ENCODE measurements around the gene CPB2.

DNA sequence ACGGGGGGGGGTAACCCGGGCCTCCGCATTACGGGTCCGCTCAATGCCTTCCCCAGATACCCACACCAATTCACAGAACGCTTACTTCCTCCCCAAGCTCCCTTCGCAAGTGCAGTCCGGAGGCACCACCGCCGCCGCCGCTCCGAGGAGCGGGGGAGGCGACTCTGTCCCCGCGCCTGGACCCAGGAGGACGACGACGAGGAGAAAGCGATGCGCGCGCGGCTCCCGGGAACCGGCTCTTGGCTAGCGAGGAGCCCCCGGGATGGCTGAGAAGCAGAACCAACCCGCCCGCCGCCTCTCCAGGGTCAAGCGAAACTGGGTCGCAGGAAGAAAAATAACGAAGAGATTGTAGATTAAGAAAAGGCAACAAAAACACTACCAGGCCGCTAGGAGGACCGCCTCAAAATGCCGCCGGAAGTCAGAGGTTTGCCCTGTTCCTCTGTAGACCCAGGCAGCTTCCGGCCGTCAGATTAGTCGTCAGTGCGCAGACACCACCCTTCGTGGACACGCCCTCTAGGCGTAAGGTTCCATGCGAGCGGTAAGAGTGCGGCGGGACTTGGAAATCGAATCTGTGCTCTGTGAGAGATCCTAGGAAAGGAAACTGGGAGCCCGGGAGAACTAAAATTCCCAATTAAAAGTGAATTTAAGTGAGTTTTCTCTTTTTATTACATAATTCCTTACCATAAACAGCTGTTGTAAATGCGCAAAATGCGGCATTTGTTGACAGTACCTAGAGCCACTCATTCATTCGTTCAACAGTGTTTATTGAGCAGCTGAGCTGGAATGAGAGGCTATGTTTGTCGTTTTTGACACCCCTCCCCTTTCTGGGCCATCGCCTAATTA lies 52.3 kb downstream of the CPB2 start, which contains the start of gene ZC3H13:
- TF ChIP-seq EZH2 (IDR thresholded peaks at IDR 0.05; ENCODE audit: borderline replicate concordance, low read length) (no peak), CTCF (IDR thresholded peaks at IDR 0.05; ENCODE audit: low read length) (peak; percentile 37)

Data from OCI-LY1 (cell line).